PC-3 (cell line): ENCODE results near the gene TCEA3. TPM values are rescaled to one million over a fixed set of nuclear protein-coding genes. Genes with fewer than 3 reads are reported as not detected.

ENCODE experiments used
- ATAC-seq: fragments of 200-7000 bp; cut with Tn5 transposase; 2 replicates; pipeline ENCODE4 v1.9.1; 2020; ENCODE audit warnings: mild to moderate bottlenecking, moderate library complexity
- BruUV-seq: library from RNA; stranded (reverse); fragments of 400-500 nt; replicated peaks from 2 replicates; lab custom pipeline; 2021; lab: Mats Ljungman, UMichigan
- CTCF ChIA-PET: fragments of 300-600 bp; sonication (Branson Sonifier 250); formaldehyde crosslinking; loops from one replicate; lab custom pipeline; 2022; ENCODE audit warnings: antibody characterized with exemption; lab: Charles Lee
- POLR2A ChIA-PET: fragments of 300-600 bp; sonication (Branson Sonifier 250); formaldehyde crosslinking; loops from one replicate; lab custom pipeline; 2022; ENCODE audit warnings: antibody characterized with exemption; ENCODE audit not compliant: unreplicated experiment; lab: Charles Lee
- DNase-seq: peaks from one replicate; pipeline ENCODE4 v3.0.0-alpha.2; 2015
- H2AFZ ChIP-seq: fragments of 300-600 bp; sonication (generic); 2 replicates; pipeline ENCODE4 v1.6.0; 2016; ENCODE audit warnings: antibody characterized with exemption, low read length
- H3F3A ChIP-seq: fragments of 300-600 bp; sonication (generic); one replicate; pipeline ENCODE4 v1.6.0; 2017; ENCODE audit warnings: antibody characterized with exemption, low read length, control low read depth, mild to moderate bottlenecking; ENCODE audit not compliant: unreplicated experiment
- H3K27ac ChIP-seq: fragments of 300-600 bp; sonication (generic); 2 replicates; pipeline ENCODE4 v1.5.1; 2016; ENCODE audit warnings: mild to moderate bottlenecking, low read length
- H3K27me3 ChIP-seq: fragments of 300-600 bp; sonication (generic); 2 replicates; pipeline ENCODE4 v1.6.1; 2016; ENCODE audit warnings: low read length, mixed read lengths
- H3K36me3 ChIP-seq: fragments of 300-600 bp; sonication (generic); 2 replicates; pipeline ENCODE4 v1.6.1; 2016; ENCODE audit warnings: low read depth, mixed run types, low read length, mixed read lengths
- H3K4me1 ChIP-seq: fragments of 300-600 bp; sonication (generic); 2 replicates; pipeline ENCODE4 v1.5.1; 2016; ENCODE audit warnings: low read length; ENCODE audit not compliant: insufficient read depth
- H3K4me2 ChIP-seq: fragments of 300-600 bp; sonication (generic); 2 replicates; pipeline ENCODE4 v1.6.0; 2016; ENCODE audit warnings: low read length
- H3K4me3 ChIP-seq: fragments of 300-600 bp; sonication (generic); 2 replicates; pipeline ENCODE4 v1.5.1; 2016; ENCODE audit warnings: mild to moderate bottlenecking, low read length, mixed read lengths
- H3K79me2 ChIP-seq: fragments of 300-600 bp; sonication (generic); 2 replicates; pipeline ENCODE4 v1.6.1; 2017; ENCODE audit warnings: low read length, mixed read lengths
- H3K9ac ChIP-seq: fragments of 300-600 bp; sonication (generic); 2 replicates; pipeline ENCODE4 v1.6.0; 2016; ENCODE audit warnings: mild to moderate bottlenecking, low read length
- H3K9me2 ChIP-seq: fragments of 300-600 bp; sonication (generic); replicated peaks from 2 replicates; pipeline ENCODE4 v1.6.1; 2016; ENCODE audit warnings: mixed run types, low read length, mixed read lengths
- H3K9me3 ChIP-seq: fragments of 300-600 bp; sonication (generic); 2 replicates; pipeline ENCODE4 v1.6.1; 2016; ENCODE audit warnings: low read length, mixed read lengths
- H4K20me1 ChIP-seq: fragments of 300-600 bp; sonication (generic); 2 replicates; pipeline ENCODE4 v1.6.1; 2016; ENCODE audit warnings: low read length, mixed read lengths
- CTCF ChIP-seq: fragments of 300-600 bp; sonication (generic); conservative IDR thresholded peaks from 2 replicates; pipeline ENCODE4 v1.5.1; 2017; ENCODE audit warnings: antibody characterized with exemption, low read depth, mild to moderate bottlenecking, low read length
- EZH2 ChIP-seq: fragments of 300-600 bp; sonication (generic); IDR thresholded peaks from one replicate; pipeline ENCODE4 v1.6.1; 2017; ENCODE audit warnings: antibody characterized with exemption, mild to moderate bottlenecking, low read length; ENCODE audit not compliant: unreplicated experiment
- EZH2phosphoT487 ChIP-seq: fragments of 300-600 bp; sonication (generic); IDR thresholded peaks from 2 replicates; pipeline ENCODE4 v1.6.1; 2018; ENCODE audit warnings: mild to moderate bottlenecking, antibody characterized with exemption, low read length, borderline replicate concordance
- intact Hi-C: fragments of 100-400 bp; cut with micrococcal nuclease; formaldehyde crosslinking; loops from 2 replicates; pipeline ENCODE4 v1.9.0; 2023
- total RNA-seq: library from RNA; depleted of rRNA; stranded (reverse); fragments of >200 nt; gene quantifications from 2 replicates; pipeline ENCODE4 v1.2.3, GENCODE V29; 2014

TCEA3 gene
- total RNA-seq, 1 experiment from 2014 or later = 23.6 TPM

DNA sequence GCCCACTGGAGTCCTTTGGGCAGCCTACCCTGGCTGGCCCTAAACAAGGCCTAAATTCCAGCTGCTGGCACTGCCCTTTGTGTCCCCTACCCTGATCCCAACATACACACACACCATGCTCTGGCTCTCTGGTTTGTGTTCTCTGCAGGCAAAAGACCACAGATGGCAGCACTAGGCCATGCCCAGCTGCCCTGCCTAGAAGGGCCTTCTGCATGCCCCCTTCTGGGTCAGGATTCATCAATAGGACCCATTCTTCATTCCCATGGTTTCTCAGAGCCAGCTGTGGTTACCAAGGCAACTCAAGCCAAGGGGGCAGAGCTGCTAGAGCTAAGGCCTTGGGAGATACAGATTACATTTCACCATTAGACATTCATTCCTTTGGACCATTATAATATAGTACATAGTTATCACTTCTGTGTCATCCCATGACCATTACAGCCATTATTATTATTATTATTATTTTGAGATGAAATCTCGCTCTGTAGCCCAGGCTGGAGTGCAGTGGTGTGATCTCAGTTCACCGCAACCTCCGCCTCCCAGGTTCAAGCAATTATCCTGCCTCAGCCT is 42.0 kb upstream of the TCEA3 start:
- BruUV-seq = no TSS peak
- no peaks in the 10 kb centered on the region for H3K36me3 ChIP-seq
- H3F3A ChIP-seq = no peaks in the 10 kb centered on the region
- no peak overlapping the region for H3K9ac ChIP-seq
- CTCF ChIA-PET = no interaction called here
- POLR2A ChIA-PET = no interaction called here
- H3K4me1 ChIP-seq = no peaks in the 10 kb centered on the region
- H3K27ac ChIP-seq = no peak overlapping the region
- no peak overlapping the region for H2AFZ ChIP-seq
- no peaks in the 10 kb centered on the region for H3K9me3 ChIP-seq
- no peak overlapping the region for H3K4me2 ChIP-seq
- no peak for DNase-seq
- ATAC-seq = no peak
- H3K4me3 ChIP-seq = no peak overlapping the region
- TF ChIP-seq CTCF (no peak), EZH2 (no peak), EZH2phosphoT487 (no peak)
- H4K20me1 ChIP-seq = no peaks in the 10 kb centered on the region
- H3K79me2 ChIP-seq = no peaks in the 10 kb centered on the region
- intact Hi-C loops = no loop called here
- no peaks in the 10 kb centered on the region for H3K27me3 ChIP-seq
- no peaks in the 10 kb centered on the region for H3K9me2 ChIP-seq

DNA sequence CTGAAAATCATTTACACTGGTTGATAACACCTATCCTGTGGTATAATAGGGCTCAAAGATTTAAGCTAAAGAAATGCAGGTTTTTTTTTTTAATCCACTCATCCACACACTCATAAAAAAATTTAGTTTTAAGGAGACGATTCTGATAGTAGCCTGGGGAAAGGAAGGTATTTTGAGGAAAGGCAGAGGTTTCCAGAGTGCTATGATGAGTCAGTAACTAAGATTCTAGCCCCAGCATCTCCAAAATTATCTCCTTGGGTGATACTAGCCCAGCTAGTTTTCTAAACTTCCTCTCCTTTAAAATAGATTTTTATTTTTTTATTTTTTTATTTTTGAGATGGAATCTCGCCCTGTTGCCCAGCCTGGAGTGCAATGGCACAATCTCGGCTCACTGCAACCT is 38.7 kb upstream of the TCEA3 start:
- no peak overlapping the region for H3K4me2 ChIP-seq
- ChIA-PET CTCF (no interaction called here), POLR2A (no interaction called here)
- no peak overlapping the region for H3K4me3 ChIP-seq
- H3K4me1 ChIP-seq = peaks cover 12% of the 10 kb centered on the region; the same call in 1 of the 2 replicates
- no peaks in the 10 kb centered on the region for H3K36me3 ChIP-seq
- ATAC-seq (no peak), DNase-seq (no peak)
- no peaks in the 10 kb centered on the region for H3F3A ChIP-seq
- H2AFZ ChIP-seq = no peak overlapping the region
- no peak overlapping the region for H3K27ac ChIP-seq
- TF ChIP-seq CTCF = no peak
- no peak for TF ChIP-seq EZH2phosphoT487
- TF ChIP-seq EZH2 = no peak
- no peaks in the 10 kb centered on the region for H3K27me3 ChIP-seq
- H3K9me3 ChIP-seq = no peaks in the 10 kb centered on the region
- intact Hi-C loops = no loop called here
- H3K79me2 ChIP-seq = no peaks in the 10 kb centered on the region
- no TSS peak for BruUV-seq
- H3K9me2 ChIP-seq = no peaks in the 10 kb centered on the region
- no peak overlapping the region for H3K9ac ChIP-seq
- H4K20me1 ChIP-seq = no peaks in the 10 kb centered on the region

DNA sequence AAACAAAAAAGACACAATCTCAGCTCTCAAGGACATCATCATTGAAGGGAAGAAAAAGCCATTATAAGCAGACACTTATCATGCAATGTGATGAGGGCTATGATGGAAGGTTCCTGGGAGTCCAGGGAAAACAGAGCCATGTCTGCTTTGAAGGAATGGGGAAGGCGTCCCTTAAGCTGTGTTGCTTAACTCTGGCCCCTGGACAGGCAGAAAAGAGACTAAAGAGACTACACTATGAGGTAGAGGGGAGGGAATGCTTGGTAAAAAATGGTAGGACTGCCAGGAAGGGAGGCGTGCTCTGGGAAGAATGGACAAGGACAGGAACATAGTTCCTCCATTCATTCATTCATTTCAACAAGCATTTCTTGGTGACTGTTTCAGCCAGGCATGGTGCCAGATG is 38.2 kb upstream of the TCEA3 start:
- intact Hi-C loops = no loop called here
- no peak overlapping the region for H3K9ac ChIP-seq
- TF ChIP-seq EZH2phosphoT487 (no peak), CTCF (no peak), EZH2 (no peak)
- H3K4me3 ChIP-seq = no peak overlapping the region
- no peaks in the 10 kb centered on the region for H3K36me3 ChIP-seq
- H3K27me3 ChIP-seq = no peaks in the 10 kb centered on the region
- H3F3A ChIP-seq = no peaks in the 10 kb centered on the region
- H4K20me1 ChIP-seq = no peaks in the 10 kb centered on the region
- no peaks in the 10 kb centered on the region for H3K9me2 ChIP-seq
- H3K4me2 ChIP-seq = no peak overlapping the region
- ChIA-PET CTCF (no interaction called here), POLR2A (no interaction called here)
- ATAC-seq (no peak), DNase-seq (no peak)
- no peaks in the 10 kb centered on the region for H3K9me3 ChIP-seq
- no peak overlapping the region for H3K27ac ChIP-seq
- H3K4me1 ChIP-seq = peaks cover 12% of the 10 kb centered on the region; the same call in 1 of the 2 replicates
- no peak overlapping the region for H2AFZ ChIP-seq
- no TSS peak for BruUV-seq
- no peaks in the 10 kb centered on the region for H3K79me2 ChIP-seq
